HEK293 (cell line): ENCODE data around the gene ARL5A.

Experiments used
- CTCF ChIA-PET: fragments of 350-600 bp; formaldehyde crosslinking; extraction: SDS; loops from one replicate; lab custom pipeline; 2021; ENCODE audit warnings: antibody characterized with exemption; lab: Yijun Ruan, JAX
- POLR2A ChIA-PET: fragments of 300-600 bp; formaldehyde crosslinking; extraction: SDS; loops from one replicate; lab custom pipeline; 2020; ENCODE audit warnings: antibody characterized with exemption, inconsistent platforms; lab: Yijun Ruan, JAX
- H3K27ac ChIP-seq: fragments of 200-500 bp; sonication (Bioruptor generic); 2 replicates; pipeline ENCODE4 v1.5.1; 2014; ENCODE audit warnings: low read depth, low read length, control low read depth, inconsistent platforms; ENCODE audit errors: extremely low read depth
- H3K36me3 ChIP-seq, 2 experiments: fragments of 200-500 bp in 1 of 2; sonication (Bioruptor generic) in 1 of 2; 1 replicate in 1 of 2; 2 replicates in 1 of 2; pipeline ENCODE4 v1.5.1; 2014 to 2017; ENCODE audit warnings: inconsistent platforms in 2 of 2, low read length in 2 of 2; ENCODE audit not compliant: control insufficient read depth in 2 of 2, insufficient read depth in 1 of 2
- H3K4me1 ChIP-seq: fragments of 200-500 bp; sonication (Bioruptor generic); 2 replicates; pipeline ENCODE4 v1.5.1; 2014; ENCODE audit warnings: mild to moderate bottlenecking, low read length, inconsistent platforms; ENCODE audit not compliant: control insufficient read depth, insufficient read depth
- H3K4me3 ChIP-seq: 2 replicates; pipeline ENCODE4 v1.5.1; 2011; ENCODE audit warnings: low read depth, mild to moderate bottlenecking, control low read depth, low read length, moderate library complexity
- H3K9me3 ChIP-seq: fragments of 200-500 bp; sonication (Bioruptor generic); 2 replicates; pipeline ENCODE4 v1.5.1; 2014; ENCODE audit warnings: low read depth, low read length, inconsistent platforms; ENCODE audit not compliant: control insufficient read depth, insufficient read depth
- KLF16 ChIP-seq: fragments of 450-650 bp; formaldehyde crosslinking; IDR thresholded peaks from 2 replicates; pipeline ENCODE4 v1.5.1; 2017; ENCODE audit warnings: missing biosample characterization, missing genetic modification characterization
- KLF8 ChIP-seq: fragments of 450-650 bp; formaldehyde crosslinking; IDR thresholded peaks from 2 replicates; pipeline ENCODE4 v1.5.1; 2016; ENCODE audit warnings: missing biosample characterization, missing genetic modification characterization
- MZF1 ChIP-seq: fragments of 450-650 bp; formaldehyde crosslinking; IDR thresholded peaks from 2 replicates; pipeline ENCODE4 v1.5.1; 2017; ENCODE audit warnings: missing biosample characterization, missing genetic modification characterization, borderline replicate concordance
- SCRT2 ChIP-seq: fragments of 450-650 bp; formaldehyde crosslinking; IDR thresholded peaks from 2 replicates; pipeline ENCODE4 v1.5.1; 2016; ENCODE audit warnings: missing biosample characterization, missing genetic modification characterization
- SP7 ChIP-seq: fragments of 450-650 bp; formaldehyde crosslinking; IDR thresholded peaks from 2 replicates; pipeline ENCODE4 v1.5.1; 2016; ENCODE audit warnings: missing biosample characterization, missing genetic modification characterization
- ZNF10 ChIP-seq: fragments of 450-650 bp; formaldehyde crosslinking; IDR thresholded peaks from 2 replicates; pipeline ENCODE4 v1.5.1; 2017; ENCODE audit warnings: missing biosample characterization, missing genetic modification characterization
- ZNF114 ChIP-seq: fragments of 450-650 bp; formaldehyde crosslinking; IDR thresholded peaks from 2 replicates; pipeline ENCODE4 v1.5.0; 2017; ENCODE audit warnings: missing biosample characterization, missing genetic modification characterization
- ZNF138 ChIP-seq: fragments of 450-650 bp; formaldehyde crosslinking; IDR thresholded peaks from 2 replicates; pipeline ENCODE4 v1.5.1; 2016; ENCODE audit warnings: missing biosample characterization, missing genetic modification characterization, borderline replicate concordance
- ZNF2 ChIP-seq: fragments of 450-650 bp; formaldehyde crosslinking; IDR thresholded peaks from 2 replicates; pipeline ENCODE4 v1.5.1; 2016; ENCODE audit warnings: missing biosample characterization, missing genetic modification characterization
- ZNF239 ChIP-seq: fragments of 450-650 bp; formaldehyde crosslinking; IDR thresholded peaks from 2 replicates; pipeline ENCODE4 v1.5.1; 2016; ENCODE audit warnings: missing biosample characterization, missing genetic modification characterization
- ZNF423 ChIP-seq: fragments of 450-650 bp; formaldehyde crosslinking; IDR thresholded peaks from 2 replicates; pipeline ENCODE4 v1.5.1; 2016; ENCODE audit warnings: missing biosample characterization, missing genetic modification characterization
- ZNF529 ChIP-seq: fragments of 450-650 bp; formaldehyde crosslinking; IDR thresholded peaks from 2 replicates; pipeline ENCODE4 v1.5.1; 2017; ENCODE audit warnings: missing genetic modification characterization, missing biosample characterization; ENCODE audit not compliant: insufficient replicate concordance
- ZNF629 ChIP-seq: fragments of 450-650 bp; formaldehyde crosslinking; IDR thresholded peaks from 2 replicates; pipeline ENCODE4 v1.5.1; 2017; ENCODE audit warnings: missing biosample characterization, missing genetic modification characterization
- ZNF677 ChIP-seq: fragments of 450-650 bp; IDR thresholded peaks from 2 replicates; pipeline ENCODE4 v1.5.0; 2018; ENCODE audit warnings: missing biosample characterization, mild to moderate bottlenecking, missing genetic modification characterization, moderate library complexity
- ZNF704 ChIP-seq: fragments of 450-650 bp; formaldehyde crosslinking; IDR thresholded peaks from 2 replicates; pipeline ENCODE4 v1.5.1; 2016; ENCODE audit warnings: missing biosample characterization, missing genetic modification characterization
- ZNF747 ChIP-seq: fragments of 450-650 bp; formaldehyde crosslinking; IDR thresholded peaks from 2 replicates; pipeline ENCODE4 v1.5.1; 2016; ENCODE audit warnings: missing biosample characterization, missing genetic modification characterization
- ZNF76 ChIP-seq: fragments of 450-650 bp; formaldehyde crosslinking; IDR thresholded peaks from 2 replicates; pipeline ENCODE4; 2016; ENCODE audit warnings: low read depth, missing biosample characterization, missing genetic modification characterization, borderline replicate concordance
- ZNF785 ChIP-seq: fragments of 450-650 bp; formaldehyde crosslinking; IDR thresholded peaks from 2 replicates; pipeline ENCODE4 v1.5.1; 2016; ENCODE audit warnings: missing biosample characterization, missing genetic modification characterization
- TF ChIP-seq, protein P1 (sequence below): fragments of 450-650 bp; formaldehyde crosslinking; IDR thresholded peaks from 2 replicates; pipeline ENCODE4 v1.5.1; 2016; ENCODE audit warnings: missing biosample characterization, missing genetic modification characterization, borderline replicate concordance
- TF ChIP-seq, protein P2 (sequence below): fragments of 450-650 bp; formaldehyde crosslinking; conservative IDR thresholded peaks from 2 replicates; pipeline ENCODE4 v1.5.1; 2016; ENCODE audit warnings: low read depth, missing biosample characterization, missing genetic modification characterization

Gene ARL5A

DNA sequence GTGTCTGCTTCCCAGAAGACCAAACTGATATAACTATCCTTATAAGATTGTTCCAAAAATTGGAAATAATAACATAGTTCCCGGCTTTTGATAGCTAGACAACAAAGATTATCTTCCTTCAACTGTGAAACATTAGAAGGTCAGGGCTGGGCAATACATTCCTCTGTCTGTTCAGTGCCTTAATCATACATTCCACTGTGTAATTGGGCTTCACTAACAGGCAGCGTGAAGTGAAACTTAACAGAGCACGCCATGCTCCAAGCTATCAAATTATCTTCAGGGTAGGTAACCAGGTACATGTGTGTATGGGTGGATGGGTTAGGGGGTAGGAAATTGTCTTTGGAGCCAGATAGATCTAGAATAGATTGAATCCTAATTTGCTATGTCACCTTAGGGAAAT, 23.5 kb upstream of the ARL5A start:
- ChIA-PET CTCF (interaction anchor here (0.6 to 0.9 kb wide), 2 partner anchors 146 to 173 kb away, joined by 4 to 5 read pairs; no protein-coding TSS in a partner anchor), POLR2A (interaction anchor here (0.9 kb wide), 1 partner anchor 24 kb away, joined by 4 read pairs; the partner anchor contains the start of gene ARL5A)
- Histone ChIP-seq H3K27ac (no peak overlapping the region), H3K9me3 (no peaks in the 10 kb centered on the region), H3K4me3 (no peak overlapping the region), H3K4me1 (peaks cover 30% of the 10 kb centered on the region)
- TF ChIP-seq ZNF704 (tag by site-specific recombination) (no peak), SP7 (0 out of 2 replicates have a peak, but pooled peaks have one; percentile 20), ZNF114 (tag by site-specific recombination) (no peak), ZNF239 (tag by site-specific recombination) (no peak), ZNF785 (tag by site-specific recombination) (no peak), KLF8 (tag by site-specific recombination) (0 out of 2 replicates have a peak, but pooled peaks have one; percentile 14), ZNF10 (0 out of 2 replicates have a peak, but pooled peaks have one; percentile 13), ZNF529 (tag by site-specific recombination) (no peak), ZNF138 (tag by site-specific recombination) (no peak)
- TF ChIP-seq, all 188 proteins: peak for 3
- no peaks in the 10 kb centered on the region for H3K36me3 ChIP-seq

- ChIA-PET CTCF (interaction anchor here (1.1 kb wide), 1 partner anchor 176 kb away, joined by 4 read pairs; no protein-coding TSS in a partner anchor), POLR2A (interaction anchor here (2.0 kb wide), 1 partner anchor 21 kb away, joined by 9 read pairs; the partner anchor contains the start of gene ARL5A)
- no peaks in the 10 kb centered on the region for H3K9me3 ChIP-seq
- no peaks in the 10 kb centered on the region for H3K36me3 ChIP-seq
- H3K4me3 ChIP-seq, result no peak overlapping the region
- no peak overlapping the region for H3K27ac ChIP-seq
- peaks cover 33% of the 10 kb centered on the region for H3K4me1 ChIP-seq
- TF ChIP-seq ZNF629 (tag by site-specific recombination) (no peak), SCRT2 (tag by site-specific recombination) (no peak), MZF1 (tag by site-specific recombination) (no peak), ZNF677 (no peak), KLF16 (tag by site-specific recombination) (no peak), ZNF423 (tag by site-specific recombination) (no peak), ZNF2 (no peak), ZNF747 (no peak), ZNF76 (no peak)
- TF ChIP-seq, protein P1, sequence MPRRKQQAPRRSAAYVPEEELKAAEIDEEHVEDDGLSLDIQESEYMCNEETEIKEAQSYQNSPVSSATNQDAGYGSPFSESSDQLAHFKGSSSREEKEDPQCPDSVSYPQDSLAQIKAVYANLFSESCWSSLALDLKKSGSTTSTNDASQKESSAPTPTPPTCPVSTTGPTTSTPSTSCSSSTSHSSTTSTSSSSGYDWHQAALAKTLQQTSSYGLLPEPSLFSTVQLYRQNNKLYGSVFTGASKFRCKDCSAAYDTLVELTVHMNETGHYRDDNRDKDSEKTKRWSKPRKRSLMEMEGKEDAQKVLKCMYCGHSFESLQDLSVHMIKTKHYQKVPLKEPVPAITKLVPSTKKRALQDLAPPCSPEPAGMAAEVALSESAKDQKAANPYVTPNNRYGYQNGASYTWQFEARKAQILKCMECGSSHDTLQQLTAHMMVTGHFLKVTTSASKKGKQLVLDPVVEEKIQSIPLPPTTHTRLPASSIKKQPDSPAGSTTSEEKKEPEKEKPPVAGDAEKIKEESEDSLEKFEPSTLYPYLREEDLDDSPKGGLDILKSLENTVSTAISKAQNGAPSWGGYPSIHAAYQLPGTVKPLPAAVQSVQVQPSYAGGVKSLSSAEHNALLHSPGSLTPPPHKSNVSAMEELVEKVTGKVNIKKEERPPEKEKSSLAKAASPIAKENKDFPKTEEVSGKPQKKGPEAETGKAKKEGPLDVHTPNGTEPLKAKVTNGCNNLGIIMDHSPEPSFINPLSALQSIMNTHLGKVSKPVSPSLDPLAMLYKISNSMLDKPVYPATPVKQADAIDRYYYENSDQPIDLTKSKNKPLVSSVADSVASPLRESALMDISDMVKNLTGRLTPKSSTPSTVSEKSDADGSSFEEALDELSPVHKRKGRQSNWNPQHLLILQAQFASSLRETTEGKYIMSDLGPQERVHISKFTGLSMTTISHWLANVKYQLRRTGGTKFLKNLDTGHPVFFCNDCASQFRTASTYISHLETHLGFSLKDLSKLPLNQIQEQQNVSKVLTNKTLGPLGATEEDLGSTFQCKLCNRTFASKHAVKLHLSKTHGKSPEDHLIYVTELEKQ (tag by site-specific recombination), result no peak
- TF ChIP-seq, protein P2, sequence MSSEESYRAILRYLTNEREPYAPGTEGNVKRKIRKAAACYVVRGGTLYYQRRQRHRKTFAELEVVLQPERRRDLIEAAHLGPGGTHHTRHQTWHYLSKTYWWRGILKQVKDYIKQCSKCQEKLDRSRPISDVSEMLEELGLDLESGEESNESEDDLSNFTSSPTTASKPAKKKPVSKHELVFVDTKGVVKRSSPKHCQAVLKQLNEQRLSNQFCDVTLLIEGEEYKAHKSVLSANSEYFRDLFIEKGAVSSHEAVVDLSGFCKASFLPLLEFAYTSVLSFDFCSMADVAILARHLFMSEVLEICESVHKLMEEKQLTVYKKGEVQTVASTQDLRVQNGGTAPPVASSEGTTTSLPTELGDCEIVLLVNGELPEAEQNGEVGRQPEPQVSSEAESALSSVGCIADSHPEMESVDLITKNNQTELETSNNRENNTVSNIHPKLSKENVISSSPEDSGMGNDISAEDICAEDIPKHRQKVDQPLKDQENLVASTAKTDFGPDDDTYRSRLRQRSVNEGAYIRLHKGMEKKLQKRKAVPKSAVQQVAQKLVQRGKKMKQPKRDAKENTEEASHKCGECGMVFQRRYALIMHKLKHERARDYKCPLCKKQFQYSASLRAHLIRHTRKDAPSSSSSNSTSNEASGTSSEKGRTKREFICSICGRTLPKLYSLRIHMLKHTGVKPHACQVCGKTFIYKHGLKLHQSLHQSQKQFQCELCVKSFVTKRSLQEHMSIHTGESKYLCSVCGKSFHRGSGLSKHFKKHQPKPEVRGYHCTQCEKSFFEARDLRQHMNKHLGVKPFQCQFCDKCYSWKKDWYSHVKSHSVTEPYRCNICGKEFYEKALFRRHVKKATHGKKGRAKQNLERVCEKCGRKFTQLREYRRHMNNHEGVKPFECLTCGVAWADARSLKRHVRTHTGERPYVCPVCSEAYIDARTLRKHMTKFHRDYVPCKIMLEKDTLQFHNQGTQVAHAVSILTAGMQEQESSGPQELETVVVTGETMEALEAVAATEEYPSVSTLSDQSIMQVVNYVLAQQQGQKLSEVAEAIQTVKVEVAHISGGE (tag by site-specific recombination), result no peak
Observed at GRCh38 chr2:151849413-151850010, 21.3 kb upstream of the ARL5A start.
